IMR-90 (cell line): Measurements from ENCODE around the gene SMC2. TPM values are rescaled to one million over a fixed set of nuclear protein-coding genes. Genes with fewer than 3 reads are reported as not detected.

ENCODE experiments used
- ATAC-seq: fragments of 200-7000 bp; cut with Tn5 transposase; 2 replicates; pipeline ENCODE4 v1.9.1; 2020; ENCODE audit warnings: low read depth, mild to moderate bottlenecking, moderate library complexity
- BruUV-seq: library from RNA; stranded (reverse); fragments of 400-500 nt; replicated peaks from 2 replicates; lab custom pipeline; 2021; lab: Mats Ljungman, UMichigan
- CTCF ChIA-PET: fragments of 300-600 bp; formaldehyde crosslinking; extraction: SDS; loops from one replicate; lab custom pipeline; 2021; ENCODE audit warnings: antibody characterized with exemption; lab: Yijun Ruan, JAX
- POLR2A ChIA-PET: fragments of 300-600 bp; sonication (Branson Sonifier 250); formaldehyde crosslinking; loops from one replicate; lab custom pipeline; 2022; ENCODE audit warnings: antibody characterized with exemption; ENCODE audit not compliant: unreplicated experiment; lab: Charles Lee
- DNase-seq: peaks from one replicate; pipeline ENCODE4 v3.0.0; 2013
- H2AFZ ChIP-seq: replicated peaks from 2 replicates; pipeline ENCODE3; 2013; ENCODE audit warnings: low read length, mild to moderate bottlenecking; ENCODE audit not compliant: poor library complexity
- H2AK5ac ChIP-seq: 2 replicates; pipeline ENCODE4 v1.6.1; 2013; ENCODE audit warnings: low read depth, low read length, inconsistent platforms
- H2AK9ac ChIP-seq: replicated peaks from 2 replicates; pipeline ENCODE3; 2013; ENCODE audit warnings: mild to moderate bottlenecking, low read depth, low read length, moderate library complexity; ENCODE audit not compliant: poor library complexity
- H2BK120ac ChIP-seq: 2 replicates; pipeline ENCODE4 v1.6.1; 2013; ENCODE audit warnings: low read depth, low read length, inconsistent platforms
- H2BK15ac ChIP-seq: 3 replicates; pipeline ENCODE4 v1.6.1; 2013; ENCODE audit warnings: low read depth, low read length, inconsistent platforms
- H2BK20ac ChIP-seq: 2 replicates; pipeline ENCODE4 v1.6.1; 2013; ENCODE audit warnings: low read depth, mild to moderate bottlenecking, inconsistent platforms, low read length, moderate library complexity
- H2BK5ac ChIP-seq: 2 replicates; pipeline ENCODE4 v1.6.1; 2013; ENCODE audit warnings: mild to moderate bottlenecking, low read depth, low read length, inconsistent platforms; ENCODE audit not compliant: poor library complexity, severe bottlenecking
- H3K14ac ChIP-seq: replicated peaks from 2 replicates; pipeline ENCODE4 v1.6.1; 2013; ENCODE audit warnings: low read depth, low read length, inconsistent platforms
- H3K18ac ChIP-seq: 2 replicates; pipeline ENCODE4 v1.6.1; 2013; ENCODE audit warnings: low read depth, low read length, control low read depth
- H3K23ac ChIP-seq: 2 replicates; pipeline ENCODE4 v1.6.1; 2013; ENCODE audit warnings: low read depth, low read length, inconsistent platforms
- H3K27ac ChIP-seq: 2 replicates; pipeline ENCODE4 v1.5.1; 2013; ENCODE audit warnings: mild to moderate bottlenecking, control low read depth, low read length; ENCODE audit not compliant: insufficient read depth
- H3K27me3 ChIP-seq: 2 replicates; pipeline ENCODE4 v1.6.1; 2013; ENCODE audit warnings: low read length; ENCODE audit not compliant: control insufficient read depth, insufficient read depth
- H3K36me3 ChIP-seq: 2 replicates; pipeline ENCODE4 v1.6.1; 2013; ENCODE audit warnings: low read length, mixed read lengths; ENCODE audit not compliant: control insufficient read depth, insufficient read depth
- H3K4ac ChIP-seq: 2 replicates; pipeline ENCODE4 v1.6.1; 2013; ENCODE audit warnings: low read depth, low read length, inconsistent platforms
- H3K4me1 ChIP-seq: 2 replicates; pipeline ENCODE4 v1.6.1; 2013; ENCODE audit warnings: low read length, mixed read lengths; ENCODE audit not compliant: control insufficient read depth, insufficient read depth
- H3K4me2 ChIP-seq: 2 replicates; pipeline ENCODE4 v1.6.1; 2013; ENCODE audit warnings: low read depth, mild to moderate bottlenecking, control low read depth, low read length, moderate library complexity
- H3K4me3 ChIP-seq: 2 replicates; pipeline ENCODE4 v1.5.1; 2013; ENCODE audit warnings: low read depth, mild to moderate bottlenecking, control low read depth, low read length, moderate library complexity; ENCODE audit not compliant: insufficient read depth
- H3K56ac ChIP-seq: 2 replicates; pipeline ENCODE4 v1.6.1; 2013; ENCODE audit warnings: low read length, inconsistent platforms; ENCODE audit not compliant: insufficient read depth; ENCODE audit errors: extremely low read depth
- H3K79me1 ChIP-seq, 2 experiments: 2 replicates each; pipeline ENCODE4 v1.6.1; 2013; ENCODE audit warnings: low read length in 2 of 2, inconsistent platforms in 1 of 2, low read depth in 1 of 2
- H3K9ac ChIP-seq: 2 replicates; pipeline ENCODE4 v1.6.1; 2013; ENCODE audit warnings: low read depth, low read length, control low read depth
- H3K9me1 ChIP-seq: 2 replicates; pipeline ENCODE4 v1.6.1; 2013; ENCODE audit warnings: low read length, inconsistent platforms; ENCODE audit not compliant: insufficient read depth
- H3K9me3 ChIP-seq: 2 replicates; pipeline ENCODE4 v1.6.1; 2013; ENCODE audit warnings: low read length; ENCODE audit not compliant: control insufficient read depth, insufficient read depth
- H4K20me1 ChIP-seq: 2 replicates; pipeline ENCODE4 v1.6.1; 2013; ENCODE audit warnings: low read length, inconsistent platforms; ENCODE audit not compliant: insufficient read depth
- H4K5ac ChIP-seq: 2 replicates; pipeline ENCODE4 v1.6.1; 2013; ENCODE audit warnings: mild to moderate bottlenecking, low read depth, low read length, control low read depth
- H4K8ac ChIP-seq, 2 experiments: 2 replicates each; pipeline ENCODE4 v1.6.1; 2013; ENCODE audit warnings: low read depth in 2 of 2, low read length in 2 of 2, control low read depth in 1 of 2, inconsistent platforms in 1 of 2
- H4K91ac ChIP-seq: 2 replicates; pipeline ENCODE4 v1.6.1; 2013; ENCODE audit warnings: low read depth, low read length, inconsistent platforms; ENCODE audit not compliant: insufficient read depth
- BHLHE40 ChIP-seq: fragments of 150-350 bp; IDR thresholded peaks from 2 replicates; pipeline ENCODE4 v1.6.1; 2016; ENCODE audit warnings: mild to moderate bottlenecking, low read depth, low read length
- CEBPB ChIP-seq: IDR thresholded peaks from 2 replicates; pipeline ENCODE4 v1.6.1; 2012; ENCODE audit warnings: low read depth, low read length, improper control_type of control experiment
- CHD1 ChIP-seq: IDR thresholded peaks from 2 replicates; pipeline ENCODE4 v1.6.1; 2012; ENCODE audit warnings: low read depth, low read length, improper control_type of control experiment
- ELK1 ChIP-seq: fragments of 150-350 bp; IDR thresholded peaks from 2 replicates; pipeline ENCODE4 v1.6.1; 2016; ENCODE audit warnings: low read depth, mild to moderate bottlenecking, low read length, moderate library complexity, borderline replicate concordance
- FOS ChIP-seq: fragments of 150-350 bp; IDR thresholded peaks from 2 replicates; pipeline ENCODE4 v1.6.1; 2016; ENCODE audit warnings: low read depth, low read length
- MAFK ChIP-seq: IDR thresholded peaks from 2 replicates; pipeline ENCODE4 v1.6.1; 2012; ENCODE audit warnings: low read depth, low read length, improper control_type of control experiment
- MAZ ChIP-seq: IDR thresholded peaks from 2 replicates; pipeline ENCODE4 v1.6.1; 2012; ENCODE audit warnings: low read depth, mild to moderate bottlenecking, low read length, improper control_type of control experiment, moderate library complexity, borderline replicate concordance
- MXI1 ChIP-seq: IDR thresholded peaks from 2 replicates; pipeline ENCODE4 v1.6.1; 2012; ENCODE audit warnings: low read depth, mild to moderate bottlenecking, low read length, moderate library complexity, borderline replicate concordance
- NFE2L2 ChIP-seq: fragments of 150-350 bp; IDR thresholded peaks from 2 replicates; pipeline ENCODE4 v1.6.1; 2016; ENCODE audit warnings: low read depth, mild to moderate bottlenecking, low read length
- POLR2A ChIP-seq: IDR thresholded peaks from 2 replicates; pipeline ENCODE4 v1.6.1; 2012; ENCODE audit warnings: mild to moderate bottlenecking, low read depth, low read length
- RAD21 ChIP-seq: IDR thresholded peaks from 2 replicates; pipeline ENCODE4 v1.6.1; 2012; ENCODE audit warnings: low read length, improper control_type of control experiment
- RCOR1 ChIP-seq: IDR thresholded peaks from 2 replicates; pipeline ENCODE4 v1.6.1; 2012; ENCODE audit warnings: mild to moderate bottlenecking, low read length, improper control_type of control experiment; ENCODE audit not compliant: insufficient replicate concordance
- RFX5 ChIP-seq: IDR thresholded peaks from 2 replicates; pipeline ENCODE4 v1.8.0; 2012; ENCODE audit warnings: low read depth, mild to moderate bottlenecking, low read length, moderate library complexity
- SMC3 ChIP-seq: fragments of 150-350 bp; IDR thresholded peaks from 2 replicates; pipeline ENCODE4 v1.6.1; 2016; ENCODE audit warnings: low read depth, mild to moderate bottlenecking, antibody characterized with exemption, low read length, moderate library complexity
- USF2 ChIP-seq: fragments of 150-350 bp; IDR thresholded peaks from 2 replicates; pipeline ENCODE4 v1.6.1; 2017; ENCODE audit warnings: mild to moderate bottlenecking, antibody characterized with exemption, low read length, low read depth
- WGBS, 2 experiments: methylation state at CpG; one replicate each; pipeline versions ENCODE4 v1.1.5 to v1.1.7; 2013; ENCODE audit warnings: missing lambda C conversion rate in 2 of 2; ENCODE audit not compliant: insufficient read length in 1 of 2; ENCODE audit errors: extremely low coverage in 2 of 2; 5-methylcytosine and 5-hydroxymethylcytosine counted together
- dilution Hi-C: fragments of 300-500 bp; cut with HindIII; formaldehyde crosslinking; loops from one replicate; pipeline ENCODE4 v1.14.3; 2018; ENCODE audit warnings: low sequenced_read_pairs; ENCODE audit not compliant: unreplicated experiment
- in situ Hi-C: fragments of 300-500 bp; cut with MboI; formaldehyde crosslinking; loops from 3 replicates; pipeline ENCODE4 v1.14.3; 2019; ENCODE audit warnings: low sequenced_read_pairs, inconsistent platforms, mixed read lengths
- intact Hi-C: fragments of 100-400 bp; cut with micrococcal nuclease; formaldehyde crosslinking; loops from 2 replicates; pipeline ENCODE4 v1.10.0; 2022
- polyA plus RNA-seq, 3 experiments: library from polyadenylated mRNA; depleted of rRNA; stranded (reverse); fragments of >200 nt; gene quantifications; 2 replicates each; pipeline ENCODE4 v1.2.3, GENCODE V29; 2012; ENCODE audit warnings: low replicate concordance in 1 of 3
- total RNA-seq: library from RNA; depleted of rRNA; stranded (reverse); fragments of >200 nt; gene quantifications from 2 replicates; pipeline ENCODE4 v1.2.3, GENCODE V29; 2012
- TF ChIP-seq, protein P1 (sequence below): conservative IDR thresholded peaks from 2 replicates; pipeline ENCODE4 v1.5.1; 2012; ENCODE audit warnings: mild to moderate bottlenecking, low read depth, low read length, improper control_type of control experiment

SMC2 gene
- total and polyA plus RNA-seq, 2 of the 4 experiments (the other 2 are of a cell fraction), result 4.9 to 12.4 TPM

DNA sequence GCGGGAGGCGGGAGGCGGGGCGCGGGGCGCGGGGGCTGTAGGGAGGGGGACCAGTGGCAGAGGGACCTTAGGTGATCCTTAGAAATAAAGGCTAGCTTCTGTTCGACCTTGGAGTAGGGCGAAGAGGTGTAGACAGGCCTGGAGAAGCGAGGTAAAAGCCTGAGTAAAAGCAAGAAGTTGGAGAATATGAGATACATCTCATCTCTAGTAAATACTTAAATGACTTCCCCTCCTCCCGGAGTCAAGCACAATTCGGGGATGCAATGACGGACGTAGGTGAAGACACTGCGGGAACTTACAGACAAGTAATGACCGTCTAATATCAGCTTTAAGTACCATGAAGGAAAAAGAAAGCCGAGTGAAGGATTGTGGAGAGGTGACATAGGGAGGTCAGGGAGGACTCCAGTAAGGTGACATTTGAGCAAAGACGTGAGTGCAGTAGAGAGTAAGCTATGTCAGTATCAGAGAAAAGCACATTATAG, 466 bp downstream of the SMC2 start:
- H2AK9ac ChIP-seq, result no peak overlapping the region
- H3K9me3 ChIP-seq, result no peaks in the 10 kb centered on the region
- peak overlapping the region; percentile 63 for H3K9ac ChIP-seq
- H2AFZ ChIP-seq, result peak overlapping the region; percentile 96
- TF ChIP-seq BHLHE40 (no peak), CHD1 (no peak), MXI1 (no peak), USF2 (no peak), SMC3 (no peak), POLR2A (no peak), RCOR1 (no peak), MAFK (no peak), CEBPB (no peak), RAD21 (no peak), MAZ (no peak), ELK1 (no peak), FOS (no peak), RFX5 (no peak), NFE2L2 (no peak)
- TF ChIP-seq, protein P1, sequence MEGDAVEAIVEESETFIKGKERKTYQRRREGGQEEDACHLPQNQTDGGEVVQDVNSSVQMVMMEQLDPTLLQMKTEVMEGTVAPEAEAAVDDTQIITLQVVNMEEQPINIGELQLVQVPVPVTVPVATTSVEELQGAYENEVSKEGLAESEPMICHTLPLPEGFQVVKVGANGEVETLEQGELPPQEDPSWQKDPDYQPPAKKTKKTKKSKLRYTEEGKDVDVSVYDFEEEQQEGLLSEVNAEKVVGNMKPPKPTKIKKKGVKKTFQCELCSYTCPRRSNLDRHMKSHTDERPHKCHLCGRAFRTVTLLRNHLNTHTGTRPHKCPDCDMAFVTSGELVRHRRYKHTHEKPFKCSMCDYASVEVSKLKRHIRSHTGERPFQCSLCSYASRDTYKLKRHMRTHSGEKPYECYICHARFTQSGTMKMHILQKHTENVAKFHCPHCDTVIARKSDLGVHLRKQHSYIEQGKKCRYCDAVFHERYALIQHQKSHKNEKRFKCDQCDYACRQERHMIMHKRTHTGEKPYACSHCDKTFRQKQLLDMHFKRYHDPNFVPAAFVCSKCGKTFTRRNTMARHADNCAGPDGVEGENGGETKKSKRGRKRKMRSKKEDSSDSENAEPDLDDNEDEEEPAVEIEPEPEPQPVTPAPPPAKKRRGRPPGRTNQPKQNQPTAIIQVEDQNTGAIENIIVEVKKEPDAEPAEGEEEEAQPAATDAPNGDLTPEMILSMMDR, result no peak
- peak overlapping the region; percentile 92 for H3K4me3 ChIP-seq
- H3K36me3 ChIP-seq, result no peaks in the 10 kb centered on the region
- H3K4me2 ChIP-seq, result peak overlapping the region; percentile 100
- H4K5ac ChIP-seq, result peak overlapping the region; percentile 79; the same call in 1 of the 2 replicates
- POLR2A ChIA-PET, result no interaction called here
- H3K4ac ChIP-seq, result peak overlapping the region; percentile 77
- dilution Hi-C loops, result no loop called here
- WGBS, 2 experiments, result 4% methylated on average over 4 of the region's 18 CpGs; no CpG with 5 or more reads in 1 of the 2 experiments
- H3K9me1 ChIP-seq, result no peaks in the 10 kb centered on the region; the same call in 1 of the 2 replicates
- no peak overlapping the region for H2AK5ac ChIP-seq
- peak overlapping the region; percentile 58 for H3K23ac ChIP-seq
- CTCF ChIA-PET, result interaction anchor here (0.8 kb wide), 1 partner anchor 32 kb away, joined by 3 read pairs; no protein-coding TSS in a partner anchor
- no peak for DNase-seq
- no peaks in the 10 kb centered on the region for H4K20me1 ChIP-seq
- no peak overlapping the region for H2BK120ac ChIP-seq
- no peaks in the 10 kb centered on the region for H3K27me3 ChIP-seq
- in situ Hi-C loops, result no loop called here
- H3K27ac ChIP-seq, result peak overlapping the region; percentile 16
- peak overlapping the region; percentile 80 for H3K14ac ChIP-seq
- H3K56ac ChIP-seq, result peak overlapping the region; percentile 52
- H3K79me1 ChIP-seq, result peaks cover 20 to 25% of the 10 kb centered on the region in 2 experiments
- no peak overlapping the region for H4K91ac ChIP-seq
- peak overlapping the region; percentile 45; the same call in 1 of the 2 replicates for H3K18ac ChIP-seq
- peaks cover 3% of the 10 kb centered on the region for H3K4me1 ChIP-seq
- ATAC-seq, result no peak
- H2BK5ac ChIP-seq, result peak overlapping the region; percentile 65
- BruUV-seq, result no TSS peak
- H2BK20ac ChIP-seq, result no peak overlapping the region
- intact Hi-C loops, result loop anchor here (1.0 to 5.0 kb wide), 3 partner anchors 19 to 653 kb away; partner anchors contain the start of gene NIPSNAP3A
- H4K8ac ChIP-seq, result peak overlapping the region; percentile 51 to 81; a peak in 2 of 4 replicates
- H2BK15ac ChIP-seq, result 0 out of 3 replicates have a peak overlapping the region, but pooled peaks have one; percentile 6
